Liver (tissue), 9 donors: ENCODE results near the gene BTK. TPM values are rescaled to one million over a fixed set of nuclear protein-coding genes. Genes with fewer than 3 reads are reported as not detected.

ENCODE experiments used
- DNase-seq: peaks from one replicate; pipeline ENCODE4 v3.0.0-alpha.2; 2017; ENCODE audit warnings: low spot score
- H3K27ac ChIP-seq, 2 donors: one replicate each; pipeline ENCODE4 v1.7.0; 2013; ENCODE audit warnings: inconsistent platforms in 2 of 2, low read length in 2 of 2, control low read depth in 1 of 2, low read depth in 1 of 2, mild to moderate bottlenecking in 1 of 2
- H3K27me3 ChIP-seq, 4 donors: one replicate each; pipeline versions ENCODE4 v1.6.1 to v1.7.0; 2013; ENCODE audit warnings: low read length in 3 of 4, inconsistent platforms in 1 of 4, mild to moderate bottlenecking in 1 of 4, moderate library complexity in 1 of 4; ENCODE audit not compliant: control insufficient read depth in 4 of 4, insufficient read depth in 4 of 4
- H3K36me3 ChIP-seq, 4 donors: one replicate each; pipeline versions ENCODE4 v1.6.1 to v1.7.0; 2013; ENCODE audit warnings: low read length in 3 of 4, mild to moderate bottlenecking in 3 of 4, low read depth in 1 of 4, moderate library complexity in 1 of 4; ENCODE audit not compliant: control insufficient read depth in 4 of 4, insufficient read depth in 3 of 4
- H3K4me1 ChIP-seq, 4 donors: one replicate each; pipeline versions ENCODE4 v1.6.1 to v1.7.0; 2013; ENCODE audit warnings: low read length in 3 of 4, mild to moderate bottlenecking in 3 of 4, moderate library complexity in 1 of 4; ENCODE audit not compliant: control insufficient read depth in 4 of 4, insufficient read depth in 4 of 4
- H3K4me3 ChIP-seq, 3 donors: one replicate each; pipeline versions ENCODE4 v1.6.1 to v1.7.0; 2013; ENCODE audit warnings: low read length in 3 of 3, control low read depth in 1 of 3, low read depth in 1 of 3, mild to moderate bottlenecking in 1 of 3
- H3K9ac ChIP-seq, 2 donors: one replicate each; pipeline ENCODE4 v1.7.0; 2013; ENCODE audit warnings: low read length in 2 of 2, mild to moderate bottlenecking in 2 of 2, moderate library complexity in 2 of 2, control low read depth in 1 of 2, low read depth in 1 of 2
- H3K9me3 ChIP-seq, 4 donors: one replicate each; pipeline versions ENCODE4 v1.6.1 to v1.7.0; 2013; ENCODE audit warnings: low read length in 3 of 4; ENCODE audit not compliant: control insufficient read depth in 4 of 4
- ATF3 ChIP-seq: IDR thresholded peaks from 2 replicates; pipeline ENCODE4 v1.6.1; 2016; ENCODE audit warnings: antibody characterized with exemption
- CTCF ChIP-seq: fragments of 150-350 bp; IDR thresholded peaks from 2 replicates; pipeline ENCODE4 v1.5.1; 2017; ENCODE audit warnings: improper control_type of control experiment, low read depth, low read length; ENCODE audit not compliant: missing input control
- EGR1 ChIP-seq, 2 donors: IDR thresholded peaks; 2 replicates each; pipeline ENCODE4 v1.6.1; 2016 to 2018; ENCODE audit warnings: antibody characterized with exemption in 2 of 2, low read depth in 2 of 2
- FOXA1 ChIP-seq: IDR thresholded peaks from 2 replicates; pipeline ENCODE4 v1.6.1; 2016; ENCODE audit warnings: antibody characterized with exemption
- FOXA2 ChIP-seq: IDR thresholded peaks from 2 replicates; pipeline ENCODE4 v1.6.1; 2016; ENCODE audit warnings: antibody characterized with exemption
- GABPA ChIP-seq, 2 donors: IDR thresholded peaks in 1 of 2; conservative IDR thresholded peaks in 1 of 2; 2 replicates each; pipeline ENCODE4 v1.6.1; 2016; ENCODE audit warnings: antibody characterized with exemption in 2 of 2, mild to moderate bottlenecking in 1 of 2, moderate library complexity in 1 of 2
- HNF4A ChIP-seq, 2 donors: conservative IDR thresholded peaks; 2 replicates each; pipeline ENCODE4 v1.6.1; 2016; ENCODE audit warnings: antibody characterized with exemption in 2 of 2, mild to moderate bottlenecking in 2 of 2
- HNF4G ChIP-seq: IDR thresholded peaks from 2 replicates; pipeline ENCODE4 v1.6.1; 2016; ENCODE audit warnings: antibody characterized with exemption
- JUND ChIP-seq, 2 donors: IDR thresholded peaks; 2 replicates each; pipeline ENCODE4 v1.6.1; 2016; ENCODE audit warnings: antibody characterized with exemption in 2 of 2
- MAX ChIP-seq: IDR thresholded peaks from 2 replicates; pipeline ENCODE4 v1.6.1; 2016; ENCODE audit warnings: antibody characterized with exemption
- NR2F2 ChIP-seq: IDR thresholded peaks from 2 replicates; pipeline ENCODE4 v1.6.1; 2016; ENCODE audit warnings: antibody characterized with exemption
- RAD21 ChIP-seq, 2 donors: IDR thresholded peaks; 2 replicates each; pipeline ENCODE4 v1.6.1; 2016; ENCODE audit warnings: antibody characterized with exemption in 2 of 2, mild to moderate bottlenecking in 2 of 2
- REST ChIP-seq: IDR thresholded peaks from 2 replicates; pipeline ENCODE4 v1.6.1; 2016; ENCODE audit warnings: antibody characterized with exemption, mild to moderate bottlenecking
- RXRA ChIP-seq, 2 donors: IDR thresholded peaks; 2 replicates each; pipeline ENCODE4 v1.6.1; 2017 to 2018; ENCODE audit warnings: antibody characterized with exemption in 2 of 2, mild to moderate bottlenecking in 1 of 2
- SP1 ChIP-seq: IDR thresholded peaks from 2 replicates; pipeline ENCODE4 v1.6.1; 2018; ENCODE audit warnings: antibody characterized with exemption, mild to moderate bottlenecking
- TAF1 ChIP-seq: conservative IDR thresholded peaks from 2 replicates; pipeline ENCODE4 v1.6.1; 2016; ENCODE audit warnings: antibody characterized with exemption, mild to moderate bottlenecking
- YY1 ChIP-seq: IDR thresholded peaks from 2 replicates; pipeline ENCODE4 v1.6.1; 2016; ENCODE audit warnings: antibody characterized with exemption, mild to moderate bottlenecking
- ZBTB33 ChIP-seq: IDR thresholded peaks from 2 replicates; pipeline ENCODE4 v1.6.1; 2016; ENCODE audit warnings: antibody characterized with exemption
- WGBS: extraction: QIAGEN DNeasy Blood & Tissue Kit; methylation state at CpG from one replicate; pipeline ENCODE4 v1.1.7; 2013; 5-methylcytosine and 5-hydroxymethylcytosine counted together
- polyA plus RNA-seq, 2 donors: library from polyadenylated mRNA; stranded (reverse) in 1 of 2; unstranded in 1 of 2; fragments of 200-250 nt in 1 of 2; fragments of >200 nt in 1 of 2; fragmentation: Nextera tagmentation in 1 of 2; extraction: Ambion mirVana in 1 of 2; gene quantifications; one replicate each; pipeline versions ENCODE4 v1.2.1 to v1.2.3, GENCODE V29; 2013 to 2015
- total RNA-seq, 2 donors: library from RNA; depleted of rRNA; stranded (reverse); fragments of >200 nt; gene quantifications; one replicate each; pipeline ENCODE4 v1.2.3, GENCODE V29; 2014
- donor health status: healthy.
- donor health status: healthy.
- donor health status: healthy.
- donor health status: healthy.
- donor health status: healthy.

BTK gene
- total and polyA plus RNA-seq, 4 donors: 0.99 to 22.6 (median 2.3) TPM

GRCh38 chrX:101360390-101360789, 25.6 kb downstream of the BTK start:
- no peaks in the 10 kb centered on the region for H3K4me1 ChIP-seq
- no peak overlapping the region for H3K4me3 ChIP-seq
- TF ChIP-seq SP1 (no peak), TAF1 (no peak), CTCF (no peak), RAD21 (IDR thresholded peaks at IDR 0.05) (no peak), GABPA (IDR thresholded peaks at IDR 0.05 in 1 of 2, conservative IDR thresholded peaks at IDR 0.05 in 1 of 2) (no peak), JUND (IDR thresholded peaks at IDR 0.05) (no peak)
- 71% methylated on average over 7 of the region's 7 CpGs for WGBS
- no peak overlapping the region for H3K27ac ChIP-seq
- H3K9me3 ChIP-seq: no peaks in the 10 kb centered on the region
- peaks cover 0 to 2% (median 0%) of the 10 kb centered on the region in 4 donors for H3K36me3 ChIP-seq
- peak; percentile 49 for DNase-seq
- H3K27me3 ChIP-seq: no peaks in the 10 kb centered on the region
- no peak overlapping the region for H3K9ac ChIP-seq

- no peaks in the 10 kb centered on the region for H3K4me1 ChIP-seq
- H3K9me3 ChIP-seq: no peaks in the 10 kb centered on the region
- DNase-seq: no peak
- H3K4me3 ChIP-seq: no peak overlapping the region
- 83% methylated on average over 1 of the region's 1 CpG for WGBS
- H3K9ac ChIP-seq: no peak overlapping the region
- no peak overlapping the region for H3K27ac ChIP-seq
- H3K36me3 ChIP-seq: peaks cover 0 to 2% (median 0%) of the 10 kb centered on the region in 4 donors
- no peak for TF ChIP-seq RAD21 (IDR thresholded peaks at IDR 0.05)
- TF ChIP-seq RXRA (IDR thresholded peaks at IDR 0.05): no peak
- no peak for TF ChIP-seq FOXA1
- no peak for TF ChIP-seq FOXA2
- TF ChIP-seq REST: no peak
- no peak for TF ChIP-seq HNF4G
- no peak for TF ChIP-seq YY1
- TF ChIP-seq HNF4A (conservative IDR thresholded peaks at IDR 0.05): no peak
- no peak for TF ChIP-seq CTCF
- no peak for TF ChIP-seq GABPA (IDR thresholded peaks at IDR 0.05 in 1 of 2, conservative IDR thresholded peaks at IDR 0.05 in 1 of 2)
- no peak for TF ChIP-seq JUND (IDR thresholded peaks at IDR 0.05)
- TF ChIP-seq ATF3: no peak
- no peak for TF ChIP-seq ZBTB33
- no peak for TF ChIP-seq NR2F2
- no peak for TF ChIP-seq SP1
- TF ChIP-seq TAF1: no peak
- TF ChIP-seq MAX: no peak
- no peak for TF ChIP-seq EGR1 (IDR thresholded peaks at IDR 0.05; ENCODE audit: low read depth in 2 of 2)
- H3K27me3 ChIP-seq: no peaks in the 10 kb centered on the region
These were observed 26.0 kb downstream of the BTK start for GRCh38 chrX:101359966-101360365.
